Fibroblast of the aortic adventitia (primary cell): Measurements from ENCODE around the gene FBXL3. TPM values are rescaled to one million over a fixed set of nuclear protein-coding genes. Genes with fewer than 3 reads are reported as not detected.
"Not testable (repeated sequence)": the region's sequence is repeated elsewhere in the genome, so short reads cannot be mapped to it uniquely, and the experiment has no call there.

Experiments
- DNase-seq: peaks from one replicate; pipeline ENCODE4 v3.0.0-alpha.2; 2010; ENCODE audit warnings: low read depth
- H3K4me3 ChIP-seq: 2 replicates; pipeline ENCODE4 v1.5.1; 2011; ENCODE audit warnings: low read depth, mild to moderate bottlenecking, control low read depth, low read length, moderate library complexity
- total RNA-seq: library from RNA; depleted of rRNA; stranded (reverse); fragments of >200 nt; gene quantifications from 2 replicates; pipeline ENCODE4 v1.2.3, GENCODE V29; 2012; ENCODE audit warnings: low replicate concordance
- TF ChIP-seq, protein P1 (sequence below): IDR thresholded peaks from 2 replicates; pipeline ENCODE4 v1.5.1; 2011; ENCODE audit warnings: mild to moderate bottlenecking, low read length, control low read depth, inconsistent platforms; ENCODE audit not compliant: insufficient read depth

The FBXL3 gene
- total RNA-seq, 1 donor = 78.8 TPM

- TF ChIP-seq, protein P1, sequence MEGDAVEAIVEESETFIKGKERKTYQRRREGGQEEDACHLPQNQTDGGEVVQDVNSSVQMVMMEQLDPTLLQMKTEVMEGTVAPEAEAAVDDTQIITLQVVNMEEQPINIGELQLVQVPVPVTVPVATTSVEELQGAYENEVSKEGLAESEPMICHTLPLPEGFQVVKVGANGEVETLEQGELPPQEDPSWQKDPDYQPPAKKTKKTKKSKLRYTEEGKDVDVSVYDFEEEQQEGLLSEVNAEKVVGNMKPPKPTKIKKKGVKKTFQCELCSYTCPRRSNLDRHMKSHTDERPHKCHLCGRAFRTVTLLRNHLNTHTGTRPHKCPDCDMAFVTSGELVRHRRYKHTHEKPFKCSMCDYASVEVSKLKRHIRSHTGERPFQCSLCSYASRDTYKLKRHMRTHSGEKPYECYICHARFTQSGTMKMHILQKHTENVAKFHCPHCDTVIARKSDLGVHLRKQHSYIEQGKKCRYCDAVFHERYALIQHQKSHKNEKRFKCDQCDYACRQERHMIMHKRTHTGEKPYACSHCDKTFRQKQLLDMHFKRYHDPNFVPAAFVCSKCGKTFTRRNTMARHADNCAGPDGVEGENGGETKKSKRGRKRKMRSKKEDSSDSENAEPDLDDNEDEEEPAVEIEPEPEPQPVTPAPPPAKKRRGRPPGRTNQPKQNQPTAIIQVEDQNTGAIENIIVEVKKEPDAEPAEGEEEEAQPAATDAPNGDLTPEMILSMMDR = no peak
- DNase-seq = no peak
- no peak overlapping the region for H3K4me3 ChIP-seq
Observed at GRCh38 chr13:77014906-77015685, 11.9 kb downstream of the FBXL3 start.

DNA sequence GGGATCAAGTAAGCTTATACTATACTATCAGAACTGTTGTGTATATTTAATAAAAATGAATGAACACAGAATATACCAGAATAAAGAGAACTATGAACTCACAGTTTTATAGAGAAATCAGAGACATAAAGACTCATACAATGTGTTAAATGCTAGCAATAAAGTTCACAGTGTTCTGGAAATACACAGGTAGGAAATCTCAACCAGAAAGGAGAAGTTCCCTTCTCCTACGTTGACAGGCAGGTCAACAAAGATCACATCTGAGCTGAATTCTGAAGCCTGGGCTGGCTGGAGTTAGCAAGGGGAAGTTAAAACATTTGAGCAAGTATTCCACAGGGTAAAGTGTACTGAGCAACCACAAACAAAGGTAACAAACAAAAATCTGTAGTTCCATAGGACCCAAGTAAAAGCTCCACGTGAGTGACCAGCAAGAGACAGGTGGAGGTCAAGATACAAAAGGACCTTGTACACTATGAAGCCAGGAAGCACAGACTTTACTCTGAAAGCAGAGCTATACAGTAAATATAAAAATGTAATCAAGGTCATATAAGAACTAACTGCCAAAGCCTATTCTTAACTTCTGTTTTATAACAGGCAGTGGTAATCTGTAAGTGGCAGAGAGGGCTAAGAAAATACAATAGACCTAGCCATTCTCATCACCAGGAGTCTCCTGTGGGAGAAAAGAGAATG is 13.0 kb downstream of the FBXL3 start:
- no peak overlapping the region for H3K4me3 ChIP-seq
- TF ChIP-seq, protein P1 = no peak
- DNase-seq = no peak

- not testable (repeated sequence) for DNase-seq
Observed at GRCh38 chr13:77009719-77010118, 17.2 kb downstream of the FBXL3 start.

GRCh38 chr13:77009011-77009410 is 17.9 kb downstream of the FBXL3 start:
- no peak overlapping the region for H3K4me3 ChIP-seq
- TF ChIP-seq, protein P1 = no peak
- no peak for DNase-seq

More at GRCh38 chr13:77009719-77010118, 17.2 kb downstream of the FBXL3 start:
- not testable (repeated sequence) for H3K4me3 ChIP-seq

DNA sequence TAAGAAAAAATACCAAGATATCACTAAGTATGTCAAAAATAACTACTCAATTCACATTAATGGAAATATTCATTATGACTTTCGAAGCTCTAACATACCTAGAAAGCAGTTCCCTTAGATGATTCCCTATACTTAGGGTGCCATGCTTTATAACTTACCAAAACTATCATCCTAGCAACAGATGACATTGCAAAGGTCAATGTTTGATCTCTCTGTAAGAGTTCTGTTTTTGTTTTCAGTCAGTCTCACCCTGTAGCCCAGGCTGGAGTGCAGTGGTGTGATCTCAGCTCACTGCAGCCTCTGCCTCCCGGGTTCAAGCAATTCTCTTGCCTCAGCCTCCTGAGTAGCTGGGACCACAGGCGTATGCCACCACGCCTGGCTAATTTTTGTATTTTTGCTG is 18.6 kb downstream of the FBXL3 start:
- not testable (repeated sequence) for DNase-seq, H3K4me3 ChIP-seq

- no peak overlapping the region for H3K4me3 ChIP-seq
- DNase-seq = peak; percentile 67
- TF ChIP-seq, protein P1 = peak; percentile 82
Observed at GRCh38 chr13:77002590-77003190, 24.3 kb downstream of the FBXL3 start.

DNA sequence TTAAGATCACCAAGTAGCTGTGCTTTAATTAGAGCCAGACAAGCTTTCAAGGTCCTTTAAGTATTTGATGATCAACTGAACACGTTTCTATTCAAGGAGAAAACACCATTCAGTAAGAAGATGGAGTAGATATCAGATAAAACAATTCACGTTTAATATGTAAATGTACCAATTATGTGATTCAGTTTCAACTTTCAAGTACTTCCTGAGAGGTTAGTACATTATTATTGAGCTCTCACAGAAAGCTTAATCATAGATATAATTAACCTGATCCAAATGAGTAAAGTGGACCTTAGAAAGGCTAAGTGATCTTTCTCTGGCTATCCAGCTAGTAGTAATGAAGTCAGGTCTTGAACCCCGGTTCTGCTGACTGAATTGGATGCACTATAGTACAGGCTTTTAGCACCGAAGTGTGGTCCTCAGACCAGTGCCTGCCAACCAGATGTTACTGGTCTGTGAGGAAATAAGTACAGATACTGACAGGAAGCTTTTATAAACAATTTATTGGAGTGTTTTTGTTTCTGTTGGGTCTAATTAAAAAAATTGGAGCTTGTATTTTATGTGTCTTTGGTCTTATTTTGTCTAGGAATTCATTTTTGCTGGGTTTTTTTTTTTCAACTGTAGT is 24.9 kb downstream of the FBXL3 start:
- DNase-seq = no peak
- TF ChIP-seq, protein P1 = no peak
- H3K4me3 ChIP-seq = no peak overlapping the region
